Measurements from ENCODE around the gene PLEKHJ1.

Gene PLEKHJ1

GRCh38 chr19:2249010-2249866, 13.1 kb upstream of the PLEKHJ1 start, which contains the start of gene AMH:
Gene AMH (plus strand): TSS chr19:2249323. CDS start chr19:2249333, 10 bp downstream.
- no peak for DNase-seq (ENCODE audit: low read depth)

GRCh38 chr19:2248136-2249009, 12.2 kb upstream of the PLEKHJ1 start:
- no peak for DNase-seq (ENCODE audit: low read depth)

GRCh38 chr19:2247433-2248101, 11.4 kb upstream of the PLEKHJ1 start:
- DNase-seq (ENCODE audit: low read depth) = no peak

- DNase-seq (ENCODE audit: low read depth) = no peak
Measured at GRCh38 chr19:2246801-2247361, 10.8 kb upstream of the PLEKHJ1 start.

GRCh38 chr19:2246014-2246620, 10.0 kb upstream of the PLEKHJ1 start:
- DNase-seq (ENCODE audit: low read depth) = no peak

GRCh38 chr19:2245273-2245672, 9.1 kb upstream of the PLEKHJ1 start:
- DNase-seq (ENCODE audit: low read depth) = no peak

GRCh38 chr19:2244486-2244885, 8.4 kb upstream of the PLEKHJ1 start:
- no peak for DNase-seq (ENCODE audit: low read depth)

- no peak for DNase-seq (ENCODE audit: low read depth)
Measured at GRCh38 chr19:2244125-2244411, 7.9 kb upstream of the PLEKHJ1 start.

- no peak for DNase-seq (ENCODE audit: low read depth)
Measured at GRCh38 chr19:2243274-2244124, 7.4 kb upstream of the PLEKHJ1 start.

- DNase-seq (ENCODE audit: low read depth) = no peak
Measured at GRCh38 chr19:2242816-2243215, 6.7 kb upstream of the PLEKHJ1 start.

- no peak for DNase-seq (ENCODE audit: low read depth)
Measured at GRCh38 chr19:2242092-2242537, 6.0 kb upstream of the PLEKHJ1 start.

GRCh38 chr19:2240881-2241760, 5.0 kb upstream of the PLEKHJ1 start:
- no peak for DNase-seq (ENCODE audit: low read depth)

- DNase-seq (ENCODE audit: low read depth) = peak; percentile 83
Measured at GRCh38 chr19:2239771-2240770, 3.9 kb upstream of the PLEKHJ1 start.

- no peak for DNase-seq (ENCODE audit: low read depth)
Measured at GRCh38 chr19:2239173-2239572, 3.0 kb upstream of the PLEKHJ1 start.

- no peak for DNase-seq (ENCODE audit: low read depth)
Measured at GRCh38 chr19:2237869-2238153, 1.7 kb upstream of the PLEKHJ1 start.

GRCh38 chr19:2237051-2237868, 1.1 kb upstream of the PLEKHJ1 start:
- no peak for DNase-seq (ENCODE audit: low read depth)

- no peak for DNase-seq (ENCODE audit: low read depth)
Measured at GRCh38 chr19:2236064-2236313, 140 bp downstream of the PLEKHJ1 start.

GRCh38 chr19:2235381-2236063, 607 bp downstream of the PLEKHJ1 start:
- no peak for DNase-seq (ENCODE audit: low read depth)
